Suprapubic skin (tissue), 4 donors: Measurements from ENCODE around the gene MAP3K4. TPM values are rescaled to one million over a fixed set of nuclear protein-coding genes. Genes with fewer than 3 reads are reported as not detected.

Experiments
- DNase-seq, 2 donors: peaks; one replicate each; pipeline ENCODE4 v3.0.0-alpha.2; 2019; ENCODE audit warnings: low spot score in 2 of 2
- H3K27ac ChIP-seq: fragments of 200-600 bp; sonication (generic); one replicate; pipeline ENCODE4 v1.5.1; 2019
- H3K27me3 ChIP-seq: fragments of 200-600 bp; sonication (generic); one replicate; pipeline ENCODE4 v1.5.1; 2019
- H3K36me3 ChIP-seq: fragments of 200-600 bp; sonication (generic); one replicate; pipeline ENCODE4 v1.5.1; 2019
- H3K4me1 ChIP-seq: fragments of 200-600 bp; sonication (generic); one replicate; pipeline ENCODE4 v1.5.1; 2019
- H3K4me3 ChIP-seq: fragments of 200-600 bp; sonication (generic); one replicate; pipeline ENCODE4 v1.5.1; 2019; ENCODE audit warnings: mild to moderate bottlenecking
- H3K9me3 ChIP-seq: fragments of 200-600 bp; sonication (generic); one replicate; pipeline ENCODE4 v1.5.1; 2019
- CTCF ChIP-seq, 2 donors: fragments of 200-600 bp in 1 of 2; fragments of 450-650 bp in 1 of 2; sonication (generic) in 1 of 2; IDR thresholded peaks; one replicate each; pipeline ENCODE4 v1.5.1; 2016 to 2019; ENCODE audit warnings: antibody characterized with exemption in 2 of 2, mild to moderate bottlenecking in 1 of 2, moderate library complexity in 1 of 2
- EP300 ChIP-seq: sonication (generic); formaldehyde crosslinking; IDR thresholded peaks from one replicate; pipeline ENCODE4 v1.6.1; 2017; ENCODE audit warnings: antibody characterized with exemption
- POLR2A ChIP-seq, 2 donors: fragments of 450-650 bp; IDR thresholded peaks; one replicate each; pipeline ENCODE4 v1.6.1; 2017; ENCODE audit warnings: antibody characterized with exemption in 2 of 2, mild to moderate bottlenecking in 2 of 2, moderate library complexity in 2 of 2
- POLR2AphosphoS5 ChIP-seq, 3 donors: sonication (generic); formaldehyde crosslinking; IDR thresholded peaks; one replicate each; pipeline ENCODE4 v1.6.1; 2017; ENCODE audit warnings: antibody characterized with exemption in 3 of 3
- WGBS: methylation state at CpG from one replicate; pipeline ENCODE4 v1.1.5; 2018; 5-methylcytosine and 5-hydroxymethylcytosine counted together
- total RNA-seq, 4 donors: library from RNA; depleted of rRNA; stranded (reverse); fragments of >200 nt; gene quantifications; one replicate each; pipeline ENCODE4 v1.1.0, GENCODE V29; 2016

MAP3K4 gene
- total RNA-seq, 4 donors from 2014 or later, result 29.2 to 83.2 (median 45.2) TPM

DNA sequence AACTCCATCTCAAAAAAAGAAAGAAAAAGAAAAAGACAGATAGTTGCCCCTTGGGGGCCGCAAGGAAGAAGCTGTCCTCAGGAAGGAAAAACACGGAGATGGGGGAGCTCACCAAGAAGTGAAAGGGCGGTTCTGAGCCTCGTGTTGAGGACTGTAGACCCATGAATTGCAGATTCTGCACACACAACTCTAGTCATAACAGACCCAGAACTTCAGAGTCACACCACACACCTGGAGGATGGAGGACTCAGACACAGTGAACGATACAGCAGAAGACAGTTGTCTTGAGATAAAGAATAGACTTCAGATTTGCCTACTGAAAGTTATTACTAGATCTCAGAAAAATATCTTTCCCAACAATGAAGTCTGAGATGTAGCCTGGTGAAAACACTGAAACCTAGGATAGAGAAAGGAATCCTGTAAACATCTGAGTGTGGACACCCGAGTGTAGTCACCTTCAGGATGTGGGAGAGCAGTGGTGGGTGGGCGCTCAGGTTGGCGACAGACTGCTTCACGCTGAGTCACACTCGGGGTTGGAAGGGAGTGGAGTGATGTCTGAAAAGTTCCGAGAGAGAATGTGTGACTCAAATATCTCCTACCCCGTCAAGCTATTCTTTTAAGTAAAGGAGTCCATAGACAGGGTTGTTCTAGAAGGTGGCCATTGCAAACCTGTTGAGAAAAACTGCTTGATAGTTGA is 88.1 kb downstream of the MAP3K4 start:
- Histone ChIP-seq H3K27me3 (no peaks in the 10 kb centered on the region), H3K9me3 (no peaks in the 10 kb centered on the region), H3K27ac (no peak overlapping the region), H3K36me3 (peaks cover 81% of the 10 kb centered on the region), H3K4me1 (no peaks in the 10 kb centered on the region), H3K4me3 (no peak overlapping the region)
- no peak for TF ChIP-seq POLR2A (IDR thresholded peaks at IDR 0.05)
- no peak for TF ChIP-seq CTCF (IDR thresholded peaks at IDR 0.05)
- TF ChIP-seq POLR2AphosphoS5 (IDR thresholded peaks at IDR 0.05), result no peak
- TF ChIP-seq EP300, result no peak
- 87% methylated on average over 12 of the region's 12 CpGs for WGBS
- DNase-seq, result no peak

DNA sequence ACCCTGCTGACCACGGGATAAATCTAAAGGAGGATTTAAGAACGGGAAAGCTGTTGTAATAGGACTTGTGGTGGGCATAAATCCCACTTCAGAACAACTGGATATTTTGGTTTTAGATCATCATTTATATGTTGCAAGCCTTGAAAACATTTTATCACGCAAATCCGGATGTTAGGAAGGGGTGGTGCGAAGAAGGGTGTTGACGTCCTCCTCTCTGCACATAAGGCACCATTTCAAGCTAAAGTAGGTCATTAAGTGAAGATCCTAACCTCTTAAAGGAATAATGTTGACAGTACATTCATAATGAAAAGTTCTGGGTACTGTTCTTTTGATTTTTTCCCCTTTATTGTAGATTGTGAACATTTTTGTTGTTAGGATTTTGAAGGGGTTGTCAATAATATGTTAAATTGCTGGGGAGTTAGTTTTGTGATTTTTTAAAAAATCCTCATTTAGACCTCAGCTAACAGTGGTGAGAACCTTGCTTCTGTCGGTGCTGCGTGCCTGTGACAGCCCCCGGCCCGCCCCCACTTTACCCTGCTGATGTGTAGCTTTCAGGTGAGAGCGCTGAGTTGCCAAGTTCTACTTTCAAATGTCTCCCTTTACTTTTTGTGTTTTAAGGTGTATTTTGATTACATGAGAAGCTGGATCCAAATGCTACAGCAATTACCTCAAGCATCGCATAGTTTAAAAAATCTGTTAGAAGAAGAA is 88.8 kb downstream of the MAP3K4 start:
- H3K27me3 ChIP-seq, result no peaks in the 10 kb centered on the region
- DNase-seq, result no peak
- WGBS, result 89% methylated on average over 12 of the region's 12 CpGs
- no peaks in the 10 kb centered on the region for H3K4me1 ChIP-seq
- H3K4me3 ChIP-seq, result no peak overlapping the region
- H3K36me3 ChIP-seq, result peaks cover 82% of the 10 kb centered on the region
- TF ChIP-seq EP300, result no peak
- TF ChIP-seq POLR2AphosphoS5 (IDR thresholded peaks at IDR 0.05), result no peak
- TF ChIP-seq CTCF (IDR thresholded peaks at IDR 0.05), result no peak
- TF ChIP-seq POLR2A (IDR thresholded peaks at IDR 0.05), result no peak
- H3K9me3 ChIP-seq, result no peaks in the 10 kb centered on the region
- no peak overlapping the region for H3K27ac ChIP-seq

DNA sequence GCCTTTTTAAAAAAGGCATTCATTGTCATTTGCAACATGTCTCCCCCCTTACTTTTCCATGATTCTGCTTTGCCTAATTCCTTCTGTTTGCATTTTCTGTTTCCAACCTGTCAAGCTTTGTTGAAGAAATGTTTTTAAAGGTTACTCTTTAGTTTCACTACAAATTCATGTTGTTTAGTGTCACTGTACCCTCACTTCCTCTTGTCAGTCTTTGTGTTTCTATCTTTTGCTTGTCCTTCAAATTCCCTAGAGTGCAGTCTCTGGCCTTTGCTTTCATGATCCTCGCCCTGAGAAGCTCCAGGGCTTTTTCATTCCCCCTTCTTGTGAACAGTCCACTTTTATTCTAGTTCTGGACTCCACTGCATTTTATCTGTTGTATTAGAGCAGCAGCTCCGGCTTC is 90.6 kb downstream of the MAP3K4 start:
- H3K9me3 ChIP-seq, result no peaks in the 10 kb centered on the region
- no peak overlapping the region for H3K4me3 ChIP-seq
- H3K27ac ChIP-seq, result no peak overlapping the region
- no peak for DNase-seq
- H3K36me3 ChIP-seq, result peaks cover 85% of the 10 kb centered on the region
- 82% methylated on average over 2 of the region's 2 CpGs for WGBS
- no peaks in the 10 kb centered on the region for H3K27me3 ChIP-seq
- no peaks in the 10 kb centered on the region for H3K4me1 ChIP-seq
- TF ChIP-seq CTCF (IDR thresholded peaks at IDR 0.05) (no peak), EP300 (no peak), POLR2A (IDR thresholded peaks at IDR 0.05) (no peak), POLR2AphosphoS5 (IDR thresholded peaks at IDR 0.05) (no peak)

- DNase-seq, result no peak
- H3K4me1 ChIP-seq, result no peaks in the 10 kb centered on the region
- H3K9me3 ChIP-seq, result no peaks in the 10 kb centered on the region
- 97% methylated on average over 5 of the region's 5 CpGs for WGBS
- no peak overlapping the region for H3K27ac ChIP-seq
- TF ChIP-seq POLR2AphosphoS5 (IDR thresholded peaks at IDR 0.05), result no peak
- TF ChIP-seq POLR2A (IDR thresholded peaks at IDR 0.05), result no peak
- TF ChIP-seq EP300, result no peak
- TF ChIP-seq CTCF (IDR thresholded peaks at IDR 0.05), result no peak
- peaks cover 97% of the 10 kb centered on the region for H3K36me3 ChIP-seq
- no peaks in the 10 kb centered on the region for H3K27me3 ChIP-seq
- H3K4me3 ChIP-seq, result no peak overlapping the region
Observed at GRCh38 chr6:161085246-161085645, 93.7 kb downstream of the MAP3K4 start.

DNA sequence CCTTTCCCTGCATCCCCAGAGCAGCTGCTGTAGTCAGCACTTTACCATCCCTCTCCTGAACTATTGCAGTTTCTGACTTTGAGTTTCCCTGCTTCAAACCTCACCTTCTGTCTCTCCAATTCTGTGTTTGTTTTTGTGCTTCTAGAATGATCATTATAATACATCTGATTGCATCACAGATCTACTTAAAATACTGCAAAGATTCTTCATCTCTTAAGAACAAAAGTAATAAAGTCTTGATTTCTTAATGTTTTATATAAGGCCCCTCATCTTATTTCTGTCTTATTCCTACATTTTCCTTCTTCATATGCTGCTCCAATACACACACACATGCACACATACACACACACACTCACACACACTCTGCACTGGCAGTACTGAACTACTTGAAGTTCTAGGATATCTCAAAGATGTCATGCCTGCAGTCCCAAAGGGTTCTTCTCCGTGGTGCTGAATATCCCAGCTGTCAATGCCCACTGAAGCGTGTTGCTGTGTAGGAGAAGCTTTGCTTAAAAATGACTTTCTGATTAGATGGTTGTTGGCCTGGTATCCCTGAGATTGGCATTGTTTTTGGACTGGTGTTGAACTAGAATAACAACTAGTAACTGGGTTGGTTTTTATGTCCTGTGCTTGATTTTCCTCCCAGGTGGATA is 97.2 kb downstream of the MAP3K4 start:
- Histone ChIP-seq H3K27ac (no peak overlapping the region), H3K9me3 (no peaks in the 10 kb centered on the region), H3K4me3 (no peak overlapping the region), H3K27me3 (no peaks in the 10 kb centered on the region), H3K4me1 (no peaks in the 10 kb centered on the region), H3K36me3 (peaks cover 95% of the 10 kb centered on the region)
- WGBS, result 91% methylated on average over 2 of the region's 2 CpGs
- TF ChIP-seq POLR2AphosphoS5 (IDR thresholded peaks at IDR 0.05) (no peak), CTCF (IDR thresholded peaks at IDR 0.05) (no peak), EP300 (no peak), POLR2A (IDR thresholded peaks at IDR 0.05) (no peak)
- no peak for DNase-seq
